Measurements from ENCODE around the gene DUOXA1.
"Not testable (repeated sequence)": the region's sequence is repeated elsewhere in the genome, so short reads cannot be mapped to it uniquely, and the experiment has no call there.

The DUOXA1 gene

DNA sequence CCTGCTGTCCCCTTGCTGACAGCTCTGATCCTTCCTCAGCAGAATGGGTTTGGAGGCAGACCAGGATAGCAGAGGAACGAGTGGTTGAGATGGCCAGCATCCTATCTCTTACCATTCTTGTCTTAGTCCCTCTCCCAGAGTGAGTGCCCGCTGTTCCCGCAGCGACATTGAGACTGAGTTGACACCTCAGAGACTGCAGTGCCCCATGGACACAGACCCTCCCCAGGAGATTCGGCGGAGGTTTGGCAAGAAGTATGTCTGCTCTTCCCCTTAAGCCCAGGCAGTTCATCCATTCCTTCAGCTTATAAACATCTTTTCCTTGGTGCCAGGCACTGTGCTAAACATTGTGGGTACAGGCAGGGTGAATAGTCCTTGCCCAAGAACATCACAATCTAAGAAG is 21.3 kb upstream of the DUOXA1 start:
- no peak for DNase-seq (ENCODE audit: low spot score)

DNA sequence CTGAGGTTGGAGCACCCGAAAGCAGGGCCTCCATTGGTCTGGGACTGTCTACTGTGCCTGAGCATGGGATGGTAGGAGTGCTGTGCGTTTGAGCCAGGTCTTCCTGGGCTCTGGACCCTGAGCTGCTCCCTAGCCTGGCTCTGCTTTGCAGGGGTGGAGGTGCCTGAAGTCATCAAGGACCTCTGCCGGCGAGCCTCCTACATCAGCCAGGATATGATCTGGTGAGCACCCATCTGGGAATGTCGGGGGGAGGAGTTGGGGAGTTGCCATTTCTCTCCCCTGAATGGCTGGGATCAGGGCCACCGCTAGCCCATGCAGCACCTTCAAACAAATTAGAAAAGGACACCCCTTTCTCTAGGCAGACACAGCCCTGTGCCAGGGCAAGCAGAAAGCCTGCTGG is 20.8 kb upstream of the DUOXA1 start:
- no peak for DNase-seq (ENCODE audit: low spot score)

DNA sequence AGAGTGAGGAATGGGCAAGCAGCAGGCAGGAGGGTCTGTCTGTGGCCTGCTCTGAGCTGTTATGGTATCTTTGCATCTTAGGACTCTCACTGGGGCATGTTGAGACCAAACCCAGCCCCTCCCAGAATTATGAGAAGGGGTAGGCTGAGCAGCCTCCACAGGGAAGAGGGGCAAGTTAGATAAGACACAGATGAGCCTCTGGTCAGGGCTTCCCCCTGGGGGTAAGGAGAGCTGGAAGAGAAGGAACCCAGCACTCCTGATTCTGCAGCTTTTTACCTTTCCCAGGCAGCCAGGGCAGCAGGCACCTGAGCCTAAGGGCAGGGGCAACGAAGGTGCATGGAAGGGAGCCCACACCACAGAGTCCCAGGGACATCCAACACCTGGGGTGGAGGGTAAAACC is 19.4 kb upstream of the DUOXA1 start:
- DNase-seq (ENCODE audit: low spot score), result no peak

DNA sequence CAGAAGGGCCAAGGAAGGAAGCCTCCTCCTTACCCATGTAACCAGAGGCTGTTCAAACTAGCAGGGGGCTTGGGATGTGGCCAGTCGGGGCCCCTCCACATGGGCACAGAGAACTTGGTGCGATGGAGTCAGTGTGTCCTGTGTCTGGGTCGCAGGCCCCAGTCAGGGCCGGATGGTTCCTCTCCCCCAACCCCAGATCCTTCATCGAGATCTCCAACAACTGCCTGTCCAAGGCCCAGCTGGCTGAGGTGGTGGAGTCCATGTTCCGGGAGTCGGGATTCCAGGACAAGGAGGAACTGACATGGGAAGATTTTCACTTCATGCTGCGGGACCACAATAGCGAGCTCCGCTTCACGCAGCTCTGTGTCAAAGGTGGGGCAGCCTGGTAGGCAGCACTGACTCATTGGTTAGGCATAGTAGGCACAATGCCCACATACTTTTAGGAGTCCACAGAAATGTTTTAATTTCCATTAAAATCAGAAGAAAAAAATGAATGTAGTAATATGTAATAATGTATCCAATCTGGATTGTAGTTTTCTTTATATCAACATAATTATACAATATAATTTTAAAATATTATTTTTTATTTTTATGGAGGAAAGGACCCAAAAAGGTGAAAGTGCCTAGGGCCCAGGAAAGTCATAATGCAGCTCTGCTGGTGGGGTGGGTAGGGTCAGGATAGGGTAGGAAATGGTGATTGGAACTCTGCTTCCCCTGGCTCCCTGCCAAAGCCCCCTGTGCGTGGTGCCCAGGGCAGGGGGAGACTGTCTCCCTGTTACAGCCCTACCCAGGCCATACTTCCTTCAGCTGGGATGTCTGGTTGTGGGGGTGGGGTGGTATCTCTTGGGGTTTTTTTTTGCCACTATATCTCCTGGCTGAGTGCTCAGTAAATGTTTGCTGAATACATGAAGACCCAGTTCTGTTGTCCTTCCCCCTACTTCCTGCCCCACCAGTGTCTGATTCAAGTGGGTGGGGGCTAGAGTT is 18.7 kb upstream of the DUOXA1 start:
- DNase-seq (ENCODE audit: low spot score), result no peak

DNA sequence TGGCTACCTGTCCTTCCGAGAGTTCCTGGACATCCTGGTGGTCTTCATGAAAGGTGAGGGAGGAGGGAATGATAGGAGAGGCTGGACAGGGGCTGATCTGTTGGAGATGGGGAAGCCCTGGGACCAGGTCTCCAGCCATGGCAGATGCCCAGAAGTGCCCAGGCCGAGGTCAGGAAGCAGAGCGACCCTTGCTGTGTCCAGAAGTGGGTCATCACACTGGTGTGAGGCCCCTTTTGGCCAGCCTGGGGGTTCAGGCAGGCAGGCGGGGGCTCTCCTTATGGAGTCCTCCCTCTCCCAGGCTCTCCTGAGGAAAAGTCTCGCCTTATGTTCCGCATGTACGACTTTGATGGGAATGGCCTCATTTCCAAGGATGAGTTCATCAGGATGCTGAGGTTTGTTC is 17.9 kb upstream of the DUOXA1 start:
- DNase-seq (ENCODE audit: low spot score), result no peak

DNA sequence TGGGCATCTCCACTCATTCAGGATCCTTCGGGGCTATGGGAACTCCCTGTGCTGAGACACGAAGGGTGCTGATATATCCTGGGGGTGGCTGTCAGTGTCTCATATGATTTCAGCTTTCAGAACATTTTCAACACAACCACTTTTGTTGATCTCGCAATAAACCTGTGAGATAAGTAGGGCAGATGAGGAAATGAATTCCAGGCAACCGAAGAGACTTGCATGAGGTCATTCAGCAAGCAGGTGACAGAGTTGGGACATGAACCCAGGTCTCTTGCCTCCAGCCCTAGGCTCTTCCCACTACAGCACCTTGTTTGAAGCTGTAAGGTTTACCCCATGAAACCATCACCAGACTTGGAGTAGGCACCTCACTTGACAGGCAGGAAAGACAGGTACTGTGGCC is 16.7 kb upstream of the DUOXA1 start:
- no peak for DNase-seq (ENCODE audit: low spot score)

DNA sequence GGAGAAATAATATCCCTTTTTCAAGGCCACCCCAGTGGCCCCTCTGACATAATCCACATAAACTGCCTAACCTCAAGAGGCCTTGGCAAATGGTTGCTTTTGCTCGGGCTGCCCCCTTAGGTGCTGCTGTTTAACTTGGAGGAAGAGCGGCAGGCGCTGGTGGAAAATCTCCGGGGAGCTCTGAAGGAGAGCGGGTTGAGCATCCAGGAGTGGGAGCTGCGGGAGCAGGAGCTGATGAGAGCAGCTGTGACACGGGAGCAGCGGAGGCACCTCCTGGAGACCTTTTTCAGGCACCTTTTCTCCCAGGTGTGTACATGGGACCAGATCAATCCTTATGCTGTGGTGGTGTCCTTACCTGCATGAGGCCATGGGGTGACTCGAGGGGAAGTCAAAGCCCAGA is 15.1 kb upstream of the DUOXA1 start:
- DNase-seq (ENCODE audit: low spot score), result no peak

DNA sequence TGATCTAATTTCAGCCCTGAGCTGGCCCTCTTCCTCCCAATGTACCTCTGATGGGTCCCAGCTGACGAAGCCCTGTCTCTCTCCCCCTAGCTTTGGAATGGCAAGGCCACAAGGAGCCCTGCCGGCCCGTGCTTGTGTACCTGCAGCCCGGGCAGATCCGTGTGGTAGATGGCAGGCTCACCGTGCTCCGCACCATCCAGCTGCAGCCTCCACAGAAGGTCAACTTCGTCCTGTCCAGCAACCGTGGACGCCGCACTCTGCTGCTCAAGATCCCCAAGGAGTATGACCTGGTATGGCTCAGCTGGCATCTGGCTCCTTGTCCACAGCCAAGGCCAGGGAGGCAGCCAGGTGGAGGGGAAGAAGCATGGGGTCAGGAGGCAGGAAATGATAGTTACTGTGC is 14.3 kb upstream of the DUOXA1 start:
- no peak for DNase-seq (ENCODE audit: low spot score)

DNA sequence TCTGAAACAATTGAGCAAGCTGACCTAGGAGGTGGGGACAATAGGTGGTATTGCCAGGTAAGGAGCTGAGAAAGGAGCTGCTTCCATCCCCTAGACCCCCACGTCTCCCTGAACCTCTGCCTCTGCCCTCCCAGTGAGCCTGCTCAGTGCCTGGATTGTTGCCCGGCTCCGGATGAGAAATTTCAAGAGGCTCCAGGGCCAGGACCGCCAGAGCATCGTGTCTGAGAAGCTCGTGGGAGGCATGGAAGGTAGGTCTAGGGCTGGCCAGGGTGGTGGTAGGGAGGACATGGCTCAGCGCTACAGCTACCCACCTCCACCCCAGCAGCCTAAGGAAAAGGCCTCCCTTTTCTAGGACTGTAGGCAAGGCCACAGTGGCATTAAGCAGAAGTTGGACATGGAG is 13.4 kb upstream of the DUOXA1 start:
- DNase-seq (ENCODE audit: low spot score), result no peak

DNA sequence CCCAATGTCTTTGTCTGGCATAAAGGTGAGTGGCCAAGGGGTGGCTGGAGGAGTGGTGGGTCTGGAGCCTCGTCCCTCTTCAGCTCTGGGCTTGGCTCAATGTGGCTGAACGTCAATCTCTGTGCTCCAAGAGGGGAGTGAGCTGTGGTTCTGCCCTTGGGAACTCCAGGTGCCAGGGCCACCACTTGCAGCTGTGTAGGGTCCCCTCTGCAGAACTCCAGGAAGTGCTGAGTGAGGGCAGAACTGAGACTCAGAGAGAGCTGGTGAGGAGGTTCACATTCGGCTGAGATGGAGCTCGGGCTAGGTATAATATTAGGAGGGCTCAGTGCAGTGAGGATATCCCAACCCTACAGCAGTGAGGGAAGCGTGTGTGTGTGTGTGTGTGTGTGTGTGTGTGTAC is 11.7 kb upstream of the DUOXA1 start:
- DNase-seq (ENCODE audit: low spot score), result no peak

DNA sequence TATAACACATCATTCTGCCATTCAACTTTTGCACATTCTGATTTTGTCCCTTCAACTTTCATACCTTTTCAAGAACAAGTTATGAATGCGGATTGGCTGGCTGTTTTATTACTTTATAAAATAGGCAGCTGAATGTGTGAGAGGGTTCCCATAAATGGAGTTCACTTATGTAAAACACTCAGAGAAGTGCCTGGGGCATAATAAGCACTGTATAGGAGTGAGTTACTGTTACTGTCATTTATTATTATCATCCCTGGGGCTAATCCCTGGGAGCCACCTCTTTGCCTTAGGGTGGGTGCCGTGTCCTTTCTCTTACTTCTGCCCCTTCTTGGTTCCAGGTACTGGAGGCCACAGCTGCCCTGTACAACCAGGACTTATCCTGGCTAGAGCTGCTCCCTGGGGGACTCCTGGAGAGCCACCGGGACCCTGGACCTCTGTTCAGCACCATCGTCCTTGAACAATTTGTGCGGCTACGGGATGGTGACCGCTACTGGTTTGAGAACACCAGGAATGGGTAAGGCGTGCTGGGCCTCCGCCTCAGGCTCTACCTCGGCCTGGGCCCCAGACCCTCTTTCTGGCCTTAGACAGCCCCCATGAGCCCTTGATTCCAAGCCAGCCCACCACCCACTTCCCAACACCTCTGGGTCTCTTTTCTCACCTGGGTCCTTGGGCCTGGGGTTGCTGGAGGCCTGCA is 11.0 kb upstream of the DUOXA1 start:
- no peak for DNase-seq (ENCODE audit: low spot score)

DNA sequence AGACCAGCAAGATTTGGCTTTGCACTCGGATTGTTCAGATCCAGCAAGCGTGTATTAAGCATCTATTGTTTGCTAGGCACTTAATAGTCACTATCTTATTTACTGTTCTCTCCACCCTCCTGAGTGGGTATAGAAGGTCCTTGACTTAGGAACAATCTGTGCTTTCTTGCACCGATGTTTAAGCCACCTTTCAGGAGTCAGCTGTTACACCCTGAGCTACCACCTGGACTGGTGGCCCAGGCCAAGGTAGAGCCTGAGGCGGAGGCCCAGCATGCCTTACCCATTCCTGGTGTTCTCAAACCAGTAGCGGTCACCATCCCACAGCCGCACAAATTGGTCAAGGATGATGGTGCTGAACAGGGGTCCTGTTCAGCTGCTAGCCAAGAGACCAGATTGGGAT is 10.1 kb upstream of the DUOXA1 start:
- no peak for DNase-seq (ENCODE audit: low spot score)

DNA sequence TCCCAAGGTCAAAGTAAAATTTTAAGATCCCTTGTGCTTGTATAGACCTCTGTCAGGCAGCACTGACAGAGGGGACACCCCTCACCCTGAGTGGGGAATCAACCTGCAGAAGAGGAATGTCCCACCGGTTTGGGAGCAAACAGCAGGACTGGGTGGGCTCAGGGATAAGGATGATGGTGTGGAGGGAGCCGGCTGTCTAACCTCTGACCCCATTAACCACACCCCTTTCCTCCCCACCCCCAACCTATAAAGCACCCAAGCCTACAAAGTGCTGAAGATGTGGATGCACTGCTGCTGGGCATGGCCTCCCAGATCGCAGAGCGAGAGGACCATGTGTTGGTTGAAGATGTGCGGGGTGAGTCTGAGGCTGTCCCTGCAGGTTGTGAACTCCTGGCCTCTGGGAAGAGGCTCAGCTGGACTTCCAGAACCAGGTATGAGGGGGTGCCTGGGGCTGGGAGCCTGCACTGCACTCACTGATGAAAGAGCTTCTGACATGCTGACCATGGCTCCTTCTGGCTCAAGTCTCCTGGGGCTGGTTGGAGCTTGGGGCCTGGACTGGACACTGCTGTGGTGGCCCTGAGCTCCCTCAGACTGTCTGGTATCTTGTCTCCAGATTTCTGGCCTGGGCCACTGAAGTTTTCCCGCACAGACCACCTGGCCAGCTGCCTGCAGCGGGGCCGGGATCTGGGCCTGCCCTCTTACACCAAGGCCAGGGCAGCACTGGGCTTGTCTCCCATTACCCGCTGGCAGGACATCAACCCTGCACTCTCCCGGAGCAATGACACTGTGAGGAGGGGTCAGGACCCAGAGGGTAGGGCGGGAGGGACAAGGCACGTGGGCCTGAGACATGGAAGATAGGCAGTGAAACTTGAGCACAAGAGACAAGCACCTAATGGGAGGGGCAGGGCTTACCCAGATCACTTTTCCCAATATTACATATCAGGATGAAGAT is 9.4 kb upstream of the DUOXA1 start:
- no peak for DNase-seq (ENCODE audit: low spot score)

DNA sequence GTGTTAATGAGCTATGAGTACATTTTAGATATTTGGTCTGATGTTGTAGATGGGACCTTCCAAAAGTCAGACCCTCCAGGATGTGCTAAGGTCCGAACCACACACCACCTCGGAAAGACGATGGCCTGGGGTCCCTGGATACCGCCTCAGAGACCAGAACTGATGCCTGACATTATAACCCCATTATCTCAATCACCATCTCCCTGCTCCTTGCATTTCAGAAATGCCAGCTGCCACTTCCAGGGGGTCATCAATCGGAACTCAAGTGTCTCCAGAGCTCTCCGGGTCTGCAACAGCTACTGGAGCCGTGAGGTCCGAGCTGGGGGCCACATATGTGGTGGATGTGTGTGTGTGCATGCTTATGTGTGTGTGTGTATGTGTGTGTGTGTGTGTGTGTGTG is 8.0 kb upstream of the DUOXA1 start:
- DNase-seq (ENCODE audit: low spot score), result no peak

DNA sequence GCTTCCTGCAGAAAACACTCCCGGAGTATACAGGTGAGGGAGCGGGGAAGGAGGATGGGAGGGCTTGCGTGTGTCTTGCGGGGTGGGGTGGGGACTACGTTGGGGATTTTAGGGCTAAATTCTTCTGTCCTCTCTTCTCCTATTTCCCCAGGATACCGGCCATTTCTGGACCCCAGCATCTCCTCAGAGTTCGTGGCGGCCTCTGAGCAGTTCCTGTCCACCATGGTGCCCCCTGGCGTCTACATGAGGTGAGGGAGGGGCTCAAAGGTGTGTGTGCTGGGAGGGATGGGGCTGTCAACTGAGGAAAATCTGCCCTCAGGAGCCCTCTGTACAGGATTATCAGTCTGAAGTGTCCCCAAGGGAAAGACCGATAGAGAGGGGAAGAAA is 6.7 kb upstream of the DUOXA1 start:
- peak; percentile 63 for DNase-seq (ENCODE audit: low spot score)

DNA sequence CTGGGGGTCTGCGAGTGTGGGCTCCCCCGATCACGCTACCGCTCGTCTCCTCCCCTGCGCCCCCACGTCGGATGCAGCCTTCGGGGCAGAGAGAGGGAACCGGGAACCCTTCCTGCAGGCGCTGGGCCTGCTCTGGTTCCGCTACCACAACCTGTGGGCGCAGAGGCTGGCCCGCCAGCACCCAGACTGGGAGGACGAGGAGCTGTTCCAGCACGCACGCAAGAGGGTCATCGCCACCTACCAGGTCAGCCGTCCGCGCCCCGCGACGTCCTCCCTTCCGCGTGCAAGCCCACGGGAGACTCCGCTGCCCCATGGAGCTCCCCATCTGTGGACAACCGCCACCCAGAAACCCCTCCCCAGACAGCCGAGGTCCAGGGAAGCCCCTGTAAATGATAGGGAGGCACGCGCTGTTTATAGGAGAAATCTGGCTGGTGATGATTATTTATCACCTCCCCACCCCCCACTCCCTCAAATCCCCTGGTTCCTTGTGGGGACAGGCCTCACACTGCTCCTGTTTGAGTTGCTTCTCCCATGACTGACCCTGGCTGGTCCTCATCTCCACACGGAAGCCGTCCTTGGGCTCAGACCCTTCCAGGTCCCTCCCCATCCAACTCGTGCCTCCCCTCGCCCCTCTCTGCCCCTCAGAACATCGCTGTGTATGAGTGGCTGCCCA is 6.2 kb upstream of the DUOXA1 start:
- not testable (repeated sequence) for DNase-seq (ENCODE audit: low spot score)

DNA sequence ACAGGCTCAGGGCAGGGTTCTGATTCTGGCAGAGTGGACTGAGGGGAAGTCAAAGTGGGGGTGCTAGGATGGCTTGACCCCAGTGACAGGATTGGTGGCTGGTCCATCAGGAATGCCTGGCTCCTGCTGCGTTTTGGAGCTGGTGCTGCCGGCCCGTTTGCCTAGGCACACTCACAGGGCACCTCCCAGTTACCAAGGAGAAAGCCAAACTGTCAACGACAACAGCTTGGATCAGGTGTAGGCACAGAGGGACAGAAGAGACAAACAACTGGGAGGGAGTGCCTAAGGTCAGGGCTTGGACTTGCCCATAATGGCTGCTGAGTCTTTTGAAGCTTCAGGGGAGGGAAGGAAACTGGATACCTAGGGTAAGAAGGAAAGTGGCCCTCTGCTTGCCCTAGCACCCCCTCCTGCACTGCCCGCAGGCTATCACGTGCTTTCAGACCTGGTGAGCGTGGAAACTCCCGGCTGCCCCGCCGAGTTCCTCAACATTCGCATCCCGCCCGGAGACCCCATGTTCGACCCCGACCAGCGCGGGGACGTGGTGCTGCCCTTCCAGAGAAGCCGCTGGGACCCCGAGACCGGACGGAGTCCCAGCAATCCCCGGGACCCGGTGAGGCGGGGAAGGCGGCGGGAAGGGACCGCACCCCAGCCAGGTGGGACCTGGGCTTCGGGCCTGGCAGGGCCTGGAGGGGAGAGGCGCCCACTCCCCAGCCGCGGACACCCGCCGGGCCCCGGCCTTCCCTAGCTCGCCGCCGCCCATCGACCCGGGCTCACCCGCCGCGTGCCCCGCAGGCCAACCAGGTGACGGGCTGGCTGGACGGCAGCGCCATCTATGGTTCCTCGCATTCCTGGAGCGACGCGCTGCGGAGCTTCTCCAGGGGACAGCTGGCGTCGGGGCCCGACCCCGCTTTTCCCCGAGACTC is 5.3 kb upstream of the DUOXA1 start:
- DNase-seq (ENCODE audit: low spot score), result peak; percentile 54

DNA sequence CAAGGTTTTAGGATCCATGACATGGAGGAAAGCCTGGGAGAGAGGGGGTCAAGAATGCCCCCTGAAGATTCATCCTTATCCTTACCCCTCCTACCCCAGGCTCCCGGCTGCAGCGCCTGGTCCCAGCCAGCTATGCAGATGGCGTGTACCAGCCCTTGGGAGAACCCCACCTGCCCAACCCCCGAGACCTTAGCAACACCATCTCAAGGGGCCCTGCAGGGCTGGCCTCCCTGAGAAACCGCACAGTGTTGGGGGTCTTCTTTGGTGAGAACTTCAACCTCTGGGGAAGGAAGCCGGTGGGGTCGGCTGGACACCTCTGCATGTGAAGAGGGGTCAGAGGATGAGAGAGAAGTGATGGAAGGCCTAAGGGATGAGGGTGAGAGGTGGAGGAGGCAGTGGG is 4.4 kb upstream of the DUOXA1 start:
- no peak for DNase-seq (ENCODE audit: low spot score)

DNA sequence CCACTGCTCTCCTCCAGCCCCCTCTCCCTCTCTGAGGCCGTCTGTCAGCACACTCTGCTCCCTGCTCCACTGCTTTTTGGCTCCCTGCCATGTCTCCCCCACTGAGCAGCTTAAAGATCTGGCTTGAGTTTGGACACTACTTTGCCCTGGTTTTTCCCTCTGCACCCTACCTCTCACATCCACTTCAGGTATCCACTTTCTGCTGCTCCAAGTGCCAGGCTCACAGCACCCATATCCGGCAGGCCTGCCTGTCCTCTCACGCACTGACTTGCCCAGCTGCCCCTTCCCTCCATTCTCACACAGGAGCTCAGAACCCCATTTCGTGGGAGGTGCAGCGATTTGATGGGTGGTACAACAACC is 3.9 kb upstream of the DUOXA1 start:
- no peak for DNase-seq (ENCODE audit: low spot score)

DNA sequence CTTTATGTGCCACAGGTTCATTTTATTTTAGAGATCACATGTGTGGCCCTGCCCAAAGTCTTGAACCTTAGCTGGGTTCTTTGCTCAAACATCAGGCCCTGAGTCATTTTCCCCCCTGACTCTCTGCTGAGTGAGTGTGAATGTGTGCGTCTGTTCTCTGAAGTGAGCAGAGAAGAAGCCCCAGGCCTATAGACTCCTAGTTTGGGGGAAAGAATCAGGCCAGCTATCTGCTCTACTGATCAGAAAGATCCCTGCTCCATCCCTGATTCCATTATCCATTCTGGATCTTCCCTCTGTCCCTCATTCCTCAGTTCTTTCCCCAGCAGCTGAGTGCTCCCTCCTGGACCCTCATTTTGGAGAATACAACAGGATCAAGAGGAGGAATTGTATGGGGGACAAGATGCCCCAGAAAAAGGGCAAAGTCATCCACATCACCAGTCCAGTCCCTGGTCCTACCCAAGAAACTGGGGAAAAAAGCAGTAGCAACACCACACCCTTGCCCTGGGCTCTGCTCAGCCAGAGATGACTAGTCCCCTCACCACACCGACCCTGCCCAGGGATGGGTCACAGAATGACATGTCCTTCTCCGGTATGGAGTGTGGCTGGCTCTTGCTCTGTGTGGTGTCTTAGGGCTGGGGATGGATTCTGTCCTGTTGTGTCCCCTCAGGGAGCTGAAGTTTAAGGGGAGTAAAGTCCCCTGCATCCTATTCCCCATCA is 3.3 kb upstream of the DUOXA1 start:
- DNase-seq (ENCODE audit: low spot score), result no peak

Data from iPS-NIHi11 (cell line).